Nucleus accumbens (tissue), 56 donors: ENCODE results near the gene ZNF148.
A peak's percentile ranks its signal among the peaks of the same experiment; 100 is the strongest.

ENCODE experiments used
- DNase-seq, 56 donors: peaks; one replicate each; lab custom pipeline; 2025; lab: John Stamatoyannopoulos, UW

ZNF148 gene

DNA sequence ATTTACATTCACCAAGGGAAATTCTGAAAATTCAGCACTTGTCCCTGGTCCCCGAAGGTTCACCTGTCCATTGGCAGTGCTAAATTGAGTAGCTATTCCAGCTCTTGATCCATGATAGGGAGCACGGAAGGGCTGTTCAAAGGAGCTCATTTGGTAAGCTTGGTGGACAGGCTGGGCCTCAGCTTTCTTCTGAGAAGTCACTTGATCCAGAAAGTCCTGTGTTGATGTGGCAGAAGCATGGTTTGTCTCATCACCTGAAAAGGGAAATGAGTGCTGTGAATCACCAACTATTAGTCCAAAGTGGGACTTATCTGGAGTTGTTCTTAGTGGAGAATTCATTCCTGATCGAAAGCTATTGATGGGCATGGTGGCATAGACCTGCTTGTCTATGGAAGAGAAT is 142.7 kb downstream of the ZNF148 start:
- no peak for DNase-seq

DNA sequence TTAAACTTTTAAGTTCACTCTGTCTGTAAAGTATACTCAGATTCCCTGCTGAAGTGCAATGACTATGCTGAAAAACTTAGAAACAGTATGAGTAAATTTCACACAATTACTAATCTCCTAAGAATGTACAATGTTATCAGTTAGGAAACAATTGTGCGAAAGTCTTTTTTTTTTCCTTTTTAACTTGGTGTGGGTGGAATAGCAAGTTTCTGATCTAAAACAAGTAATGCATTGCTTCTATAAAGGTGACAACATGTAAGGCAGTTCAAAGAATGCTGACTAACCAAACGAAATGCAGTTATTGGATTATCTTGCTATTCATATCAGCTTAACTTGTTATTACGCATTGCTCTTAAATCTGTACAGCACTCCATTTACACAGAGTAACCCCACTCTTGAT is 143.2 kb downstream of the ZNF148 start:
- DNase-seq: no peak

- no peak for DNase-seq
These were observed 145.4 kb downstream of the ZNF148 start for GRCh38 chr3:125229707-125230106.

GRCh38 chr3:125229168-125229567 is 146.0 kb downstream of the ZNF148 start:
- DNase-seq: no peak

GRCh38 chr3:125221831-125222230 is 153.3 kb downstream of the ZNF148 start:
- DNase-seq: no peak

- no peak for DNase-seq
These were observed 154.2 kb downstream of the ZNF148 start for GRCh38 chr3:125220727-125221429.

GRCh38 chr3:125220183-125220582 is 154.9 kb downstream of the ZNF148 start:
- no peak for DNase-seq

GRCh38 chr3:125219261-125219701 is 155.8 kb downstream of the ZNF148 start:
- DNase-seq: no peak

DNA sequence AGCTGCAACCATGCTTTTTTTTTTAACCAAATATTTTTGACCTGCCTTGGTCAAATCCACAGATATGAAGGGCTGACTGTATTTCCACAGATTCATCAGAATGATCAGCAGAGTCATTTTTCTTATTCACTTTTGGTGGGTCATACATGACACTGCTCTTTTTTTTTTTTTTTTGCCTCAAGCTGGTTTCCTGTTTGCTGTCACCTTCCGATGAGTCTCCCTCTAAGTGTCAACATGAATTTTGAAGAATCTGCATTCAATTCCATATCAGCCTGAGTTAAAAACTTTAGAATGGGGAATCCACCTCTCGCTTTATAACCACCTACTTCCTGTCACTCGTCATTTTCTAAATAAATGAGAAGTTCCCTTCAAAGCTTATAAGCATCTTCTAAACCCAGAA is 160.4 kb downstream of the ZNF148 start:
- no peak for DNase-seq

DNA sequence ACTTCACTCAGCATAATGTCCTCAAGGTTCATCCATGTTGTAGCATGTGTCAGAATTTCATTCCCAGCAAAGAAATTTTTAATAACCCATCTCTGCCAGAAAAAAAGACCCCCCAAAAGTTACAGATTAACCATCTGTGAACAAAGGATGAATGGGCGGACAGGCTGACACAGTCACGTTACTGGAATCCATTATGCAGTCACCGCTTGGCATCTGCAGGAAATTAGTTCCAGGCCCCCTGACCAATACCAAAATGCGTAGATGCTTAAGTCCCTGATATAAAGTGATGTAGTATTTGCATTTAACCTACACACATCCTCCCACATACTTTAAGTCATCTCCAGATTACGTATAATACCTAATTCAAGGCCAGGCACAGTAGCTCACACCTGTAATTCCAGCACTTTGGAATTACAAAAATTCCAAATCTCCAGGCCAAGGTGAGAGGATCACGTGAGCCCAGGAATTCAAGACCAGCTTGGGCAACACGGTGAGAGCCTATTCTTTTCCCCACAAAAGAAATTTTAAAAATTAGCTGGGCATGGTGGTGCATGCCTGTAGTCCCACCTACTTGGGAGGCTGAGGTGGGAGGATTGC is 161.1 kb downstream of the ZNF148 start:
- no peak for DNase-seq

DNA sequence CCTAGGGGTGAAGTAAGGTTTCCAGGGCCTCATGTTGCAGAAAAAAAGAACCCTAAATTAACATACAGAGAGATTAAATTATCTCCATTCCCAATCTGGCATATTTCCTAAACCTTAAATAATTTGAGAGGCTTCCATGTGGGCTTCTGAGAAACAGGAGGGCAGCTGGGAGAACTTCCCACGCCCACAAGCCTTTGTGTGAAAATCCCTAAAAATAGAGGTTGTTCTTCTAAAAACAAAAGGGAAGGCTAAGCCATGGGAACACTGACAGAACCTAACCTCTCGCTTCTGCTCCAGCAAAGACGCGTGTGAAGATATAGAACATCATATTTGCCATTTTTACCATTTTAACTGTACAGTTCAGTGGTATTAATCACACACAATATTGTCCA is 161.8 kb downstream of the ZNF148 start:
- no peak for DNase-seq

DNA sequence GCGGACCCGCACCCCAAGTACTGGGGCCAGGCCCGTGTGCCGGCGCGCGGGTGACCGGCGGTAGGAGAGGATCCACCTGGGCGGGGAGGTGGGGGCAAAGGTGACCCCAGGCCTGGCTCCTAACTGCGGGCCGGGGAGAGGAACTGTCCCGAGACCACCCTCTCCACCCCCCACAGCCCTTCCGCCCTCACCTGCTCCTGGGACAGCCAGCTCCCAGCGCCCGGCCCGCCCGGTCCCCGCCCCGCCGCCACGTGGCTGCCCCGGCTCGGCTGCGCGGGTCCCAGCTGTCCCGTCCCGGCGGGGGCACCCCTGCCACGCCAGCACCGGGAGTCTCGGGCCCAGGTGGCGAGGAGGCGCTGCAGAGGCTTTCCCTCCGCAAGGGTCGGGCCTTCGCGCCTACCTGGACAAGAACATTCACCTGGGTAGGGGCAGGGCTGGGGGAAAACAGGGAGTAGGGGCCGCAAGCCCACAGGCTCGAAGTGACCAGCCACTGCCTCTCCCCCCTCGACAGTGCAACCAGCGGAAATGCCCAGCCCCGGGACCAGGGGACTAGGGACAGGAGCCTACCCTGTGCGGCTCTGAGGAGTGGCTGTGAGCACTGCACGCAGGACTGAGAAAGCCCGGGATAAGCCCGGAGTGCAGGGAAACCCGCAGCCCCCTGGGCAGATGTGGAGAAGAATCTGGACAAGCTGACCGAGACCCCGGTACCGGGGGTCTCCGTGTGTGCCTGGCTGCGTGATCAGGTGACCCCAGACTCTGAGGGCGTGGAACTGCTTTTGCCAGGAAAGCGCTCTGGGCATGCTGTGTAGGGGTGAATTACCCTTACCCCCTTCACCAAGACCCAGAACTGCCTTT is 162.4 kb downstream of the ZNF148 start, which contains the start of gene SLC12A8:
Gene SLC12A8 (minus strand): TSS at position 240 of the 855 bp plus-strand sequence. CDS start 1,399 bp downstream, outside the sequence.
- peak in 1 of 56 donors; percentile 20 for DNase-seq

GRCh38 chr3:125212091-125212508 is 163.0 kb downstream of the ZNF148 start:
- DNase-seq: peak in 1 of 56 donors; percentile 5

GRCh38 chr3:125211523-125212090 is 163.5 kb downstream of the ZNF148 start:
- DNase-seq: no peak

GRCh38 chr3:125207949-125208568 is 167.1 kb downstream of the ZNF148 start:
- no peak for DNase-seq

- no peak for DNase-seq
These were observed 167.6 kb downstream of the ZNF148 start for GRCh38 chr3:125207507-125207906.

DNA sequence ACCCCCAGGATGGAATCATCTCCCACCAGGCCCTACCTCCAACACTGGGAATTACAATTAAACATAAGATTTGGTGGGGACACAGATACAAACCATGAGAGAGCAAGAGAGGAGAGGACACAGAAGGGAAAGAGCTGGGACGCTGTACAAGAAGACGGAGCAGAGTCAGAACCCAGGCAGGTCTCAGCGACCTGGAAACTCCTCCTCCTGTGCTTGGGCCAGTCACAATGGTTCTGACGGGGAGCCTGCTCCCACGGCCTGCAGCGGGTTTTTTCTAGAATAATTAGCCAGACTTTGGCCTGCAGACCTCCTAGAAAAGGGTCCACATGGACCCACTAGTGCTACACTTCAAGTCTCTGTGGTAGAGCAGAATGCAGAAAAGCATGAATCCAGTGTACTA is 168.2 kb downstream of the ZNF148 start:
- DNase-seq: no peak

DNA sequence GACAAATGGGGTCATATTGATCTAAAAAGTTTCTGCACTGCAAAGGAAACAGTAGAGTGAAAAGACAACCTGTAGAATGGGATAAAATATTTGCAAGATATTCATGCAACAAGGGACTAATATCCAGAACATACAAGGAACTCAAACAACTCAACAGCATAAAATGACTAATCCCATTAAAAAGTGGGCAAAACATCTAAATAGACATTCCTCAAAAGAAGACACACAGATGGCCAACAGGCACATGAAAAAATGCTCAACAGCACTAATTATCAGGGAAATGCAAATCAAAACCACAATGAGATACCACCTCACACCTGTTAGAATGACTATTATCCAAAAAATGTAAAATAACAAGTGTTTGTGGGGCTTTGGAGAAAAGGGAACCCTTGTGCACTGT is 171.4 kb downstream of the ZNF148 start:
- no peak for DNase-seq

DNA sequence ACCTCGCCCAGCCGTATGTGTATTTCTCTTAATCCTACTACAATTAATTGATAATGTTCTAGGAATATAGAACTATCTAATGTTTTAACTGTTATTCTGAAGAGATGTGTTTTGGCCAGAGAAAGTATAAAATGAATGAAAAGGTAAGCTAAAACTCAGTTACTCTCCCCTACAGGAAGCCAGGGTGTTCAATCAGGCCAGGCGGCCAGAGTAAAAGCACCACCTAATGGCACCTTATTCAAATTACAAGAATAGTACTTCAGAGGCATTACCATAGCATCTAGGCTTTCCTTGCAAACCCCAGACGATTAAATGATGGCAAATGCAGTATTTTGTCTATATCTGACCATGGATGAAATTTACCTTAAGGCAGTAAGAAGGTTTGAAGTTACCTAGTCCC is 172.9 kb downstream of the ZNF148 start:
- DNase-seq: no peak

- no peak for DNase-seq
These were observed 174.4 kb downstream of the ZNF148 start for GRCh38 chr3:125200731-125201139.
